ENCODE results near the gene PLEKHG4B.
"Not testable (repeated sequence)": the region's sequence is repeated elsewhere in the genome, so short reads cannot be mapped to it uniquely, and the experiment has no call there.

PLEKHG4B gene

GRCh38 chr5:159448-160172 lies 67.6 kb downstream of the PLEKHG4B start:
- no peak for DNase-seq

- DNase-seq: no peak
These were observed 68.2 kb downstream of the PLEKHG4B start for GRCh38 chr5:160173-160510.

GRCh38 chr5:160921-161802 lies 69.2 kb downstream of the PLEKHG4B start:
- DNase-seq: no peak

- no peak for DNase-seq
These were observed 69.8 kb downstream of the PLEKHG4B start for GRCh38 chr5:161803-162110.

GRCh38 chr5:162190-162564 lies 70.2 kb downstream of the PLEKHG4B start:
- no peak for DNase-seq

- no peak for DNase-seq
These were observed 70.8 kb downstream of the PLEKHG4B start for GRCh38 chr5:162565-163337.

GRCh38 chr5:163338-163620 lies 71.3 kb downstream of the PLEKHG4B start:
- DNase-seq: no peak

- no peak for DNase-seq
These were observed 71.9 kb downstream of the PLEKHG4B start for GRCh38 chr5:163841-164240.

GRCh38 chr5:164244-164643 lies 72.3 kb downstream of the PLEKHG4B start:
- no peak for DNase-seq

GRCh38 chr5:164783-165182 lies 72.8 kb downstream of the PLEKHG4B start:
- not testable (repeated sequence) for DNase-seq

- DNase-seq: no peak
These were observed 74.7 kb downstream of the PLEKHG4B start for GRCh38 chr5:166441-167372.

- no peak for DNase-seq
These were observed 75.5 kb downstream of the PLEKHG4B start for GRCh38 chr5:167511-167910.

GRCh38 chr5:167982-168660 lies 76.2 kb downstream of the PLEKHG4B start:
- DNase-seq: no peak

- peak; percentile 10 for DNase-seq
These were observed 77.2 kb downstream of the PLEKHG4B start for GRCh38 chr5:169071-169727.

- no peak for DNase-seq
These were observed 77.7 kb downstream of the PLEKHG4B start for GRCh38 chr5:169728-170094.

- DNase-seq: no peak
These were observed 79.2 kb downstream of the PLEKHG4B start for GRCh38 chr5:170971-171800.

GRCh38 chr5:171801-172331 lies 79.9 kb downstream of the PLEKHG4B start:
- DNase-seq: no peak

- DNase-seq: no peak
These were observed 80.5 kb downstream of the PLEKHG4B start for GRCh38 chr5:172421-172820.

- DNase-seq: no peak
These were observed 80.9 kb downstream of the PLEKHG4B start for GRCh38 chr5:172841-173251.
